Glutamatergic neuron (in vitro differentiated cells): ENCODE data around the gene PTPRT. TPM values are rescaled to one million over a fixed set of nuclear protein-coding genes. Genes with fewer than 3 reads are reported as not detected.

Experiments
- DNase-seq: peaks from one replicate; pipeline ENCODE4 v3.0.0; 2022
- H3K27ac Mint-ChIP-seq: one replicate; pipeline ENCODE4 v1.8.0; 2020; ENCODE audit warnings: mild to moderate bottlenecking, mixed read lengths, inconsistent platforms; ENCODE audit not compliant: unreplicated experiment
- H3K27me3 Mint-ChIP-seq: one replicate; pipeline ENCODE4 v1.8.0; 2020; ENCODE audit warnings: mild to moderate bottlenecking, moderate library complexity, mixed read lengths, inconsistent platforms; ENCODE audit not compliant: unreplicated experiment
- H3K36me3 Mint-ChIP-seq: one replicate; pipeline ENCODE4 v1.8.0; 2020; ENCODE audit warnings: mild to moderate bottlenecking, mixed read lengths, inconsistent platforms; ENCODE audit not compliant: unreplicated experiment
- H3K4me1 Mint-ChIP-seq: one replicate; pipeline ENCODE4 v1.8.0; 2020; ENCODE audit warnings: mild to moderate bottlenecking, low read depth, mixed read lengths, inconsistent platforms; ENCODE audit not compliant: unreplicated experiment
- H3K4me3 Mint-ChIP-seq: one replicate; pipeline ENCODE4 v1.8.0; 2020; ENCODE audit warnings: mild to moderate bottlenecking, mixed read lengths, inconsistent platforms; ENCODE audit not compliant: unreplicated experiment
- H3K9me3 Mint-ChIP-seq: one replicate; pipeline ENCODE4 v1.8.0; 2020; ENCODE audit warnings: mild to moderate bottlenecking, moderate library complexity, mixed read lengths, inconsistent platforms; ENCODE audit not compliant: unreplicated experiment
- CTCF ChIP-seq: fragments of 200-600 bp; sonication (generic); IDR thresholded peaks from one replicate; pipeline ENCODE4 v1.5.0; 2021; ENCODE audit not compliant: partially characterized antibody, unreplicated experiment
- total RNA-seq: library from RNA; stranded (reverse); fragmentation: NEBNext Ultra II Directional; extraction: Animal tissue kit (Norgen Biotek cat#: 25700); gene quantifications from one replicate; pipeline ENCODE4 v1.2.1, GENCODE V29; 2021; ENCODE audit not compliant: unreplicated experiment

The PTPRT gene
- total RNA-seq, 1 donor from 2014 or later, result 1.9 TPM

GRCh38 chr20:42186337-42186736 is 1003.4 kb downstream of the PTPRT start:
- no peaks in the 10 kb centered on the region for H3K4me1 Mint-ChIP-seq
- H3K4me3 Mint-ChIP-seq, result no peak overlapping the region
- H3K27ac Mint-ChIP-seq, result no peak overlapping the region
- no peak for DNase-seq
- no peaks in the 10 kb centered on the region for H3K27me3 Mint-ChIP-seq
- peaks cover 2% of the 10 kb centered on the region for H3K9me3 Mint-ChIP-seq
- no peaks in the 10 kb centered on the region for H3K36me3 Mint-ChIP-seq
- TF ChIP-seq CTCF, result no peak

GRCh38 chr20:42183147-42183546 is 1006.6 kb downstream of the PTPRT start:
- no peaks in the 10 kb centered on the region for H3K36me3 Mint-ChIP-seq
- no peak overlapping the region for H3K4me3 Mint-ChIP-seq
- TF ChIP-seq CTCF, result no peak
- no peak for DNase-seq
- peaks cover 2% of the 10 kb centered on the region for H3K9me3 Mint-ChIP-seq
- no peaks in the 10 kb centered on the region for H3K4me1 Mint-ChIP-seq
- H3K27ac Mint-ChIP-seq, result no peak overlapping the region
- no peaks in the 10 kb centered on the region for H3K27me3 Mint-ChIP-seq

DNA sequence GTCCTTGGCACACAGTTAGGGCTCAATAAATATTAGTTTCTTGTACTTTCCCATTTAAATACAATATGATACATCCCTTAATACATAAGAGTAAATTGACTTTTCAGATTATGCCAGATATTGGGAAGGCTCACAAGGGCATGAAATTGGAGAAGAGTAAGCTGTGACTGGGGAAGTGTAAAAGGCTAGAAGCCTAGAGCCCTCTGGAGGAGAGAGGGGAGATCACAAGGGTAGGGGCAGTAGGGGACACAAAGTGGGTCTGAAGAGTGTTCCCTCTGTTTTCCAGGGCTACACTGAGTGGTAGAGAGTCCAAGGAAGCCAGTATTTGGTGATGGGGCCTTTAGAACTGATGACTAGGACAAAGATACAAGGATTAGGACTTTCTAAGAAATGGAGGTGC is 1008.6 kb downstream of the PTPRT start:
- Mint-ChIP-seq H3K36me3 (no peaks in the 10 kb centered on the region), H3K4me1 (no peaks in the 10 kb centered on the region), H3K27me3 (no peaks in the 10 kb centered on the region), H3K4me3 (no peak overlapping the region), H3K27ac (no peak overlapping the region), H3K9me3 (no peaks in the 10 kb centered on the region)
- no peak for TF ChIP-seq CTCF
- no peak for DNase-seq

DNA sequence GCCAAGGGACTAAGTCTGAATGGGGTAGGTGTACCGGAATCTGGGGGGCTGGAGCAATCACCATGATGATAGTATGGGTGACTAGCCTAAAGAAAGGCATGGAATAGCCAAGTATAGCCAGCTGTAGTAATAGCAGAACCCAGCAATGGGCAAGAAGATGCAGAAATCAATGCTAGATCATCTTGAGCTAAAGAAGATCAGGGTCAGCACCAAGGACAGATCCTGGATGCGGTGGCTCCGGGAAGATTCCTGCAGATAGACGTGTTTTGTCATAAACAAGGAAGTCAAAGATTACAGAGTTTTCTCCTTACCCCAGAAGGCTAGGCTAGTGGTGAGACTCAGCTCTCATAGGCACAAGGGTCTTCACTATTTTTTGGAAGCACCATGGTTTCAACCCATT is 1009.9 kb downstream of the PTPRT start:
- DNase-seq, result no peak
- no peaks in the 10 kb centered on the region for H3K9me3 Mint-ChIP-seq
- H3K36me3 Mint-ChIP-seq, result no peaks in the 10 kb centered on the region
- TF ChIP-seq CTCF, result no peak
- no peaks in the 10 kb centered on the region for H3K4me1 Mint-ChIP-seq
- no peak overlapping the region for H3K4me3 Mint-ChIP-seq
- no peaks in the 10 kb centered on the region for H3K27me3 Mint-ChIP-seq
- H3K27ac Mint-ChIP-seq, result no peak overlapping the region

GRCh38 chr20:42173440-42173839 is 1016.3 kb downstream of the PTPRT start:
- no peak for TF ChIP-seq CTCF
- Mint-ChIP-seq H3K4me1 (no peaks in the 10 kb centered on the region), H3K9me3 (no peaks in the 10 kb centered on the region), H3K27ac (no peak overlapping the region), H3K27me3 (no peaks in the 10 kb centered on the region), H3K4me3 (no peak overlapping the region), H3K36me3 (no peaks in the 10 kb centered on the region)
- no peak for DNase-seq
